ENCODE measurements around the gene PKM.

- TF ChIP-seq CTCF (IDR thresholded peaks at IDR 0.05) (no peak), POLR2A (IDR thresholded peaks at IDR 0.05) (no peak)
Measured at GRCh38 chr15:72249142-72249810, 18.3 kb upstream of the PKM start.

Measured in adrenal gland (tissue), 5 donors.